WTC11 (cell line): ENCODE results near the gene PEX10.

Experiments used
- ATF2 ChIP-seq: sonication (generic); formaldehyde crosslinking; IDR thresholded peaks from 2 replicates; pipeline ENCODE4 v1.8.1; 2022; ENCODE audit warnings: low read depth, missing genetic modification reagents, borderline replicate concordance
- CBFB ChIP-seq: sonication (generic); formaldehyde crosslinking; IDR thresholded peaks from 2 replicates; pipeline ENCODE4 v1.8.1; 2022; ENCODE audit warnings: mild to moderate bottlenecking, low read depth, missing genetic modification reagents
- CTCF ChIP-seq: fragments of 200-600 bp; IDR thresholded peaks from 2 replicates; pipeline ENCODE4 v1.8.0; 2022; ENCODE audit warnings: antibody characterized with exemption
- E2F1 ChIP-seq: sonication (generic); formaldehyde crosslinking; IDR thresholded peaks from 2 replicates; pipeline ENCODE4 v1.8.0; 2022; ENCODE audit warnings: mild to moderate bottlenecking, missing genetic modification reagents
- E2F4 ChIP-seq: sonication (generic); formaldehyde crosslinking; IDR thresholded peaks from 2 replicates; pipeline ENCODE4 v1.8.1; 2022; ENCODE audit warnings: low read depth, mild to moderate bottlenecking, moderate library complexity, missing genetic modification reagents, borderline replicate concordance
- IRF2 ChIP-seq: sonication (generic); formaldehyde crosslinking; IDR thresholded peaks from 2 replicates; pipeline ENCODE4 v1.8.0; 2022; ENCODE audit warnings: low read depth, missing genetic modification reagents, borderline replicate concordance
- MAX ChIP-seq: sonication (generic); formaldehyde crosslinking; IDR thresholded peaks from 2 replicates; pipeline ENCODE4 v1.8.0; 2022; ENCODE audit warnings: mild to moderate bottlenecking, missing genetic modification reagents
- MLX ChIP-seq: sonication (generic); formaldehyde crosslinking; IDR thresholded peaks from 2 replicates; pipeline ENCODE4 v1.8.1; 2023; ENCODE audit warnings: mild to moderate bottlenecking, missing genetic modification reagents, moderate library complexity
- NR1H2 ChIP-seq: sonication (generic); formaldehyde crosslinking; IDR thresholded peaks from 2 replicates; pipeline ENCODE4 v1.9.0; 2021; ENCODE audit warnings: mild to moderate bottlenecking, moderate library complexity, missing genetic modification reagents
- TCF7 ChIP-seq: sonication (generic); formaldehyde crosslinking; IDR thresholded peaks from 2 replicates; pipeline ENCODE4 v1.8.0; 2022; ENCODE audit warnings: mild to moderate bottlenecking, low read depth, missing genetic modification reagents, moderate library complexity
- USF2 ChIP-seq: sonication (generic); formaldehyde crosslinking; IDR thresholded peaks from 2 replicates; pipeline ENCODE4 v1.8.1; 2023; ENCODE audit warnings: mild to moderate bottlenecking, missing genetic modification reagents, moderate library complexity
- ZNF263 ChIP-seq: sonication (generic); formaldehyde crosslinking; IDR thresholded peaks from 2 replicates; pipeline ENCODE4 v1.8.1; 2022; ENCODE audit warnings: low read depth, mild to moderate bottlenecking, moderate library complexity, missing genetic modification reagents
- ZNF416 ChIP-seq: fragments of 250-450 bp; sonication (Bioruptor Pico); IDR thresholded peaks from 2 replicates; pipeline ENCODE4 v1.9.0; 2021; ENCODE audit warnings: mild to moderate bottlenecking, inconsistent platforms
- ZNF512 ChIP-seq: sonication (generic); formaldehyde crosslinking; IDR thresholded peaks from 2 replicates; pipeline ENCODE4 v1.8.1; 2022; ENCODE audit warnings: missing genetic modification reagents, borderline replicate concordance

- TF ChIP-seq MAX (no peak), CTCF (no peak), USF2 (CRISPR knock-in tag) (no peak), E2F1 (CRISPR knock-in tag) (no peak), NR1H2 (no peak), CBFB (no peak), ZNF263 (CRISPR knock-in tag) (no peak), ZNF416 (no peak), ZNF512 (CRISPR knock-in tag) (no peak), MLX (CRISPR knock-in tag) (no peak), ATF2 (no peak), IRF2 (CRISPR knock-in tag) (no peak), E2F4 (CRISPR knock-in tag) (no peak), TCF7 (no peak)
These were observed 4.4 kb downstream of the PEX10 start for GRCh38 chr1:2407991-2408275.
